ENCODE data around the gene SCN11A.

Gene SCN11A

DNA sequence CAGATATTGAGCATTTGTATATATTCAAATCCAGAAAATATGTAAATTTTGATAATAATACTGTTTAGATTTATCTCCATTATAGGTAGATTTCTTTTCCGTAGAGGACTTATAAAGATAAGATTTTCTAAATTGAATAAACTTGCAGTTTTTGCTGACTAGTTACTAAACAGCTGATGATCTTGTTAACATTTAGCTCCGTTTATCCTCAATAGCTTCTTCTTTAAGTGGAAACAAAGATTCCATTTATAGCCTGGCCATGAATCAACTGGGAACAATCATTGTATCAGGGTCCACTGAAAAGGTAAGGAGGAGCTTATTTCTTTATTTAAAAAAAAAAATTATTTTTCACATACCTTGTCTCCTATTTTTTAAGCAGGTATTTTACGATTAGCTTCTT, 16.8 kb upstream of the SCN11A start:
- no peaks in the 10 kb centered on the region for H3F3A ChIP-seq (ENCODE audit: insufficient read depth, low read length)
- H3K9me2 ChIP-seq (ENCODE audit: low read depth, low read length), result no peaks in the 10 kb centered on the region
- H3K4me1 ChIP-seq (ENCODE audit: insufficient read depth, low read length, severe bottlenecking), result peaks cover 8% of the 10 kb centered on the region
- TF ChIP-seq, protein P1, sequence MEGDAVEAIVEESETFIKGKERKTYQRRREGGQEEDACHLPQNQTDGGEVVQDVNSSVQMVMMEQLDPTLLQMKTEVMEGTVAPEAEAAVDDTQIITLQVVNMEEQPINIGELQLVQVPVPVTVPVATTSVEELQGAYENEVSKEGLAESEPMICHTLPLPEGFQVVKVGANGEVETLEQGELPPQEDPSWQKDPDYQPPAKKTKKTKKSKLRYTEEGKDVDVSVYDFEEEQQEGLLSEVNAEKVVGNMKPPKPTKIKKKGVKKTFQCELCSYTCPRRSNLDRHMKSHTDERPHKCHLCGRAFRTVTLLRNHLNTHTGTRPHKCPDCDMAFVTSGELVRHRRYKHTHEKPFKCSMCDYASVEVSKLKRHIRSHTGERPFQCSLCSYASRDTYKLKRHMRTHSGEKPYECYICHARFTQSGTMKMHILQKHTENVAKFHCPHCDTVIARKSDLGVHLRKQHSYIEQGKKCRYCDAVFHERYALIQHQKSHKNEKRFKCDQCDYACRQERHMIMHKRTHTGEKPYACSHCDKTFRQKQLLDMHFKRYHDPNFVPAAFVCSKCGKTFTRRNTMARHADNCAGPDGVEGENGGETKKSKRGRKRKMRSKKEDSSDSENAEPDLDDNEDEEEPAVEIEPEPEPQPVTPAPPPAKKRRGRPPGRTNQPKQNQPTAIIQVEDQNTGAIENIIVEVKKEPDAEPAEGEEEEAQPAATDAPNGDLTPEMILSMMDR (IDR thresholded peaks at IDR 0.05; ENCODE audit: low read length), result no peak
- no peak for TF ChIP-seq EZH2 (IDR thresholded peaks at IDR 0.05; ENCODE audit: borderline replicate concordance, low read length)
- no peak overlapping the region for H3K4me2 ChIP-seq (ENCODE audit: low read length)
- peaks cover 60% of the 10 kb centered on the region; the same call in 1 of the 2 replicates for H3K36me3 ChIP-seq (ENCODE audit: insufficient read depth, low read length)
- H3K9ac ChIP-seq (ENCODE audit: low read length), result no peak overlapping the region
- no peak overlapping the region for H3K4me3 ChIP-seq (ENCODE audit: low read depth, low read length, poor library complexity, severe bottlenecking)
- H3K27me3 ChIP-seq (ENCODE audit: insufficient read depth, low read length), result no peaks in the 10 kb centered on the region
- H2AFZ ChIP-seq (ENCODE audit: low read length), result no peak overlapping the region
- no peaks in the 10 kb centered on the region for H3K79me2 ChIP-seq (ENCODE audit: insufficient read depth, low read length)
- H4K20me1 ChIP-seq (ENCODE audit: insufficient read depth, low read length), result no peaks in the 10 kb centered on the region
- no peaks in the 10 kb centered on the region for H3K9me3 ChIP-seq (ENCODE audit: low read length)
- H3K27ac ChIP-seq (ENCODE audit: low read depth, low read length, poor library complexity, severe bottlenecking), result no peak overlapping the region

DNA sequence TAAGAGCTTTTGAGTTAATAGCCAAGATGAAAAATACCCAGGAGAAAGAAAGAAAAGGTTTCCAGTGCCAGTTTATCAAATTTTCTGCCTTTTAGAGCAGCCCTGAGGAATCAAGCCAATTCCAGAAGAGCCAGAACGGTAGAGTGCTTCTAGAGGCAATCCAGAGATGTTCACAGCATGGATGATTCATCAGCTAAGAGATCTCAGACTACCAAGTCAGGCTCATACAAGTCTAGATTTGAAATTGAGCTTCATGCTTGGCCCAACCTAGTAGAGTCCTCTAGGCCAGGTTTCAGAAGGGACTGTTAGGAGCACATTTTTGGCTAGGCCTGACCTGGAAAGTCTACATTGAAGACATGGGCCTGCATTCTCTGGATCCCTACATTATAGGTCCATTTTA, 15.5 kb upstream of the SCN11A start:
- H3K79me2 ChIP-seq (ENCODE audit: insufficient read depth, low read length), result peaks cover 2% of the 10 kb centered on the region; the same call in 1 of the 2 replicates
- no peak overlapping the region for H3K4me2 ChIP-seq (ENCODE audit: low read length)
- no peaks in the 10 kb centered on the region for H4K20me1 ChIP-seq (ENCODE audit: insufficient read depth, low read length)
- no peak overlapping the region for H3K4me3 ChIP-seq (ENCODE audit: low read depth, low read length, poor library complexity, severe bottlenecking)
- no peaks in the 10 kb centered on the region for H3K27me3 ChIP-seq (ENCODE audit: insufficient read depth, low read length)
- H3F3A ChIP-seq (ENCODE audit: insufficient read depth, low read length), result no peaks in the 10 kb centered on the region
- H3K9me3 ChIP-seq (ENCODE audit: low read length), result no peaks in the 10 kb centered on the region
- peaks cover 47% of the 10 kb centered on the region; the same call in 1 of the 2 replicates for H3K36me3 ChIP-seq (ENCODE audit: insufficient read depth, low read length)
- no peak overlapping the region for H3K9ac ChIP-seq (ENCODE audit: low read length)
- H3K4me1 ChIP-seq (ENCODE audit: insufficient read depth, low read length, severe bottlenecking), result peaks cover 8% of the 10 kb centered on the region
- no peak for TF ChIP-seq EZH2 (IDR thresholded peaks at IDR 0.05; ENCODE audit: borderline replicate concordance, low read length)
- TF ChIP-seq, protein P1 (IDR thresholded peaks at IDR 0.05; ENCODE audit: low read length), result no peak
- H2AFZ ChIP-seq (ENCODE audit: low read length), result no peak overlapping the region
- no peaks in the 10 kb centered on the region for H3K9me2 ChIP-seq (ENCODE audit: low read depth, low read length)
- no peak overlapping the region for H3K27ac ChIP-seq (ENCODE audit: low read depth, low read length, poor library complexity, severe bottlenecking)

DNA sequence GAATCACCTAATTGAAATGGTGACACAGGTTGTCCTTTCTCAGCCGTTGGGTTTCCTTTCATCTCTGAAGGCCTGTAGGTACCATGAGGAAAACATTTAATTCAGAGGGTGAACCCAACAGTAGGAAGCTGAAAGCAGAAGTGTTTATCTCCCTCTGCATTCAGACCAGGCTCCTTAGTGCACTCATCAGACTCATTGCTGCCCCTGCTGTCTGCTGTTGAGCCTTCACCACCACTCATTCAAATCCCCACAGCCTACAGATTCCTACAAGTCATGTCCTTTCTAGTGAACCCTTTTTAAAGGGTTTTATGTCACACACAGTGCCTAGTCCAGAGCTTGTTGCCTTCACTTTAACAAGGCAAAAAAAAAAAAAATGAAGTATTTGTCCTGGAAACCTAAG, 13.5 kb upstream of the SCN11A start:
- Histone ChIP-seq H2AFZ (ENCODE audit: low read length) (no peak overlapping the region), H3K4me3 (ENCODE audit: low read depth, low read length, poor library complexity, severe bottlenecking) (no peak overlapping the region), H3K9ac (ENCODE audit: low read length) (no peak overlapping the region), H3K9me3 (ENCODE audit: low read length) (no peaks in the 10 kb centered on the region), H3K79me2 (ENCODE audit: insufficient read depth, low read length) (peaks cover 4% of the 10 kb centered on the region; the same call in 1 of the 2 replicates), H3K27me3 (ENCODE audit: insufficient read depth, low read length) (no peaks in the 10 kb centered on the region), H3F3A (ENCODE audit: insufficient read depth, low read length) (no peaks in the 10 kb centered on the region), H3K36me3 (ENCODE audit: insufficient read depth, low read length) (peaks cover 35% of the 10 kb centered on the region; the same call in 1 of the 2 replicates), H3K4me2 (ENCODE audit: low read length) (no peak overlapping the region), H4K20me1 (ENCODE audit: insufficient read depth, low read length) (no peaks in the 10 kb centered on the region), H3K27ac (ENCODE audit: low read depth, low read length, poor library complexity, severe bottlenecking) (peak overlapping the region; percentile 54), H3K4me1 (ENCODE audit: insufficient read depth, low read length, severe bottlenecking) (peaks cover 8% of the 10 kb centered on the region), H3K9me2 (ENCODE audit: low read depth, low read length) (no peaks in the 10 kb centered on the region)
- TF ChIP-seq EZH2 (IDR thresholded peaks at IDR 0.05; ENCODE audit: borderline replicate concordance, low read length), result no peak
- TF ChIP-seq, protein P1 (IDR thresholded peaks at IDR 0.05; ENCODE audit: low read length), result peak; percentile 70

Data from OCI-LY1 (cell line).